HPDE6-E6E7 (cell line): Measurements from ENCODE around the gene CST4.
A peak's percentile ranks its signal among the peaks of the same experiment; 100 is the strongest.
"Not testable (repeated sequence)": the region's sequence is repeated elsewhere in the genome, so short reads cannot be mapped to it uniquely, and the experiment has no call there.

Experiments
- DNase-seq: peaks from one replicate; pipeline ENCODE4 v3.0.0; 2011; ENCODE audit warnings: missing footprints; ENCODE audit errors: extremely low spot score

Gene CST4

GRCh38 chr20:23687986-23688385 is 852 bp downstream of the CST4 start:
- no peak for DNase-seq

GRCh38 chr20:23686046-23686750 is 2.6 kb downstream of the CST4 start:
- DNase-seq: no peak

GRCh38 chr20:23685529-23685896 is 3.3 kb downstream of the CST4 start:
- not testable (repeated sequence) for DNase-seq

GRCh38 chr20:23684261-23684660 is 4.6 kb downstream of the CST4 start:
- no peak for DNase-seq

GRCh38 chr20:23683807-23684206 is 5.0 kb downstream of the CST4 start:
- DNase-seq: no peak

GRCh38 chr20:23683281-23683680 is 5.6 kb downstream of the CST4 start:
- DNase-seq: no peak

GRCh38 chr20:23680146-23680545 is 8.7 kb downstream of the CST4 start:
- no peak for DNase-seq

- DNase-seq: no peak
Observed at GRCh38 chr20:23679133-23680092, 9.4 kb downstream of the CST4 start.

- DNase-seq: no peak
Observed at GRCh38 chr20:23673209-23673608, 15.6 kb downstream of the CST4 start.

GRCh38 chr20:23672158-23672557 is 16.7 kb downstream of the CST4 start:
- DNase-seq: no peak

GRCh38 chr20:23671479-23671878 is 17.4 kb downstream of the CST4 start:
- no peak for DNase-seq

- DNase-seq: no peak
Observed at GRCh38 chr20:23670361-23670760, 18.5 kb downstream of the CST4 start.

GRCh38 chr20:23669866-23670265 is 19.0 kb downstream of the CST4 start:
- no peak for DNase-seq

- no peak for DNase-seq
Observed at GRCh38 chr20:23669327-23669726, 19.5 kb downstream of the CST4 start.

- DNase-seq: peak; percentile 90
Observed at GRCh38 chr20:23668477-23668951, 20.3 kb downstream of the CST4 start.

- DNase-seq: no peak
Observed at GRCh38 chr20:23667666-23668065, 21.2 kb downstream of the CST4 start.

GRCh38 chr20:23666698-23667097 is 22.1 kb downstream of the CST4 start:
- DNase-seq: no peak

- DNase-seq: no peak
Observed at GRCh38 chr20:23666189-23666588, 22.6 kb downstream of the CST4 start.

GRCh38 chr20:23664954-23665353 is 23.9 kb downstream of the CST4 start:
- DNase-seq: no peak

GRCh38 chr20:23664046-23664445 is 24.8 kb downstream of the CST4 start:
- not testable (repeated sequence) for DNase-seq

GRCh38 chr20:23663180-23663579 is 25.7 kb downstream of the CST4 start:
- no peak for DNase-seq

- no peak for DNase-seq
Observed at GRCh38 chr20:23662276-23662870, 26.5 kb downstream of the CST4 start.
